ENCODE results near the gene SIRT2.
"Not testable (repeated sequence)": the region's sequence is repeated elsewhere in the genome, so short reads cannot be mapped to it uniquely, and the experiment has no call there.

Gene SIRT2

GRCh38 chr19:38898788-38899446 lies 501 bp downstream of the SIRT2 start:
- DNase-seq (ENCODE audit: low read depth in 1 of 2, low spot score in 1 of 2), result no peak

- no peak for DNase-seq (ENCODE audit: low read depth in 1 of 2, low spot score in 1 of 2)
These were observed 4.5 kb downstream of the SIRT2 start for GRCh38 chr19:38894968-38895367.

- DNase-seq (ENCODE audit: low read depth in 1 of 2, low spot score in 1 of 2), result no peak
These were observed 6.1 kb downstream of the SIRT2 start for GRCh38 chr19:38893341-38893771.

- no peak for DNase-seq (ENCODE audit: low read depth in 1 of 2, low spot score in 1 of 2)
These were observed 6.6 kb downstream of the SIRT2 start for GRCh38 chr19:38892841-38893240.

GRCh38 chr19:38891771-38892170 lies 7.6 kb downstream of the SIRT2 start:
- no peak for DNase-seq (ENCODE audit: low read depth in 1 of 2, low spot score in 1 of 2)

- DNase-seq (ENCODE audit: low read depth in 1 of 2, low spot score in 1 of 2), result no peak
These were observed 8.7 kb downstream of the SIRT2 start for GRCh38 chr19:38890686-38891085.

GRCh38 chr19:38889803-38890202 lies 9.6 kb downstream of the SIRT2 start:
- DNase-seq (ENCODE audit: low read depth in 1 of 2, low spot score in 1 of 2), result no peak

GRCh38 chr19:38888876-38889275 lies 10.5 kb downstream of the SIRT2 start:
- DNase-seq (ENCODE audit: low read depth in 1 of 2, low spot score in 1 of 2), result no peak

GRCh38 chr19:38884691-38885090 lies 14.7 kb downstream of the SIRT2 start:
- DNase-seq (ENCODE audit: low read depth in 1 of 2, low spot score in 1 of 2), result not testable (repeated sequence)

GRCh38 chr19:38883286-38883685 lies 16.1 kb downstream of the SIRT2 start:
- DNase-seq (ENCODE audit: low read depth in 1 of 2, low spot score in 1 of 2), result no peak

- DNase-seq (ENCODE audit: low read depth in 1 of 2, low spot score in 1 of 2), result no peak
These were observed 18.4 kb downstream of the SIRT2 start for GRCh38 chr19:38880882-38881609.

- DNase-seq (ENCODE audit: low read depth in 1 of 2, low spot score in 1 of 2), result no peak
These were observed 19.1 kb downstream of the SIRT2 start for GRCh38 chr19:38880076-38880881.

- DNase-seq (ENCODE audit: low read depth in 1 of 2, low spot score in 1 of 2), result no peak
These were observed 20.0 kb downstream of the SIRT2 start for GRCh38 chr19:38879400-38879751.

- no peak for DNase-seq (ENCODE audit: low read depth in 1 of 2, low spot score in 1 of 2)
These were observed 20.6 kb downstream of the SIRT2 start for GRCh38 chr19:38878575-38879399.

- peak in 1 of 2 donors; percentile 56 for DNase-seq (ENCODE audit: low read depth in 1 of 2, low spot score in 1 of 2)
These were observed 21.4 kb downstream of the SIRT2 start, which contains the start of gene RINL for GRCh38 chr19:38877781-38878574. Gene RINL (minus strand): TSS chr19:38878275. CDS start chr19:38876742, 1,533 bp downstream.

- DNase-seq (ENCODE audit: low read depth in 1 of 2, low spot score in 1 of 2), result no peak
These were observed 23.6 kb downstream of the SIRT2 start for GRCh38 chr19:38875656-38876395.

GRCh38 chr19:38873400-38873799 lies 26.0 kb downstream of the SIRT2 start:
- not testable (repeated sequence) for DNase-seq (ENCODE audit: low read depth in 1 of 2, low spot score in 1 of 2)

- no peak for DNase-seq (ENCODE audit: low read depth in 1 of 2, low spot score in 1 of 2)
These were observed 28.8 kb downstream of the SIRT2 start for GRCh38 chr19:38870612-38871011.

GRCh38 chr19:38869836-38870607 lies 29.4 kb downstream of the SIRT2 start:
- peak; percentile 87 to 88 for DNase-seq (ENCODE audit: low read depth in 1 of 2, low spot score in 1 of 2)

Data from activated CD4-positive, alpha-beta T cell treated with anti-CD3 and anti-CD28 coated beads, Interleukin-2, amount 50 U/mL, for 24 hours (primary cell).